Mesothelial cell of epicardium (in vitro differentiated cells): Measurements from ENCODE around the gene DCP1A. TPM values are rescaled to one million over a fixed set of nuclear protein-coding genes. Genes with fewer than 3 reads are reported as not detected.

Experiments
- DNase-seq, 2 experiments: peaks; one replicate each; pipeline ENCODE4 v3.0.0; 2021; ENCODE audit warnings: low spot score in 2 of 2; ENCODE audit not compliant: unreplicated experiment in 2 of 2
- H3K27ac Mint-ChIP-seq: 2 replicates; pipeline ENCODE4 v1.8.0; 2021; ENCODE audit warnings: mixed read lengths
- H3K27me3 Mint-ChIP-seq: 2 replicates; pipeline ENCODE4 v1.8.0; 2021; ENCODE audit warnings: low read depth, mixed read lengths
- H3K36me3 Mint-ChIP-seq: 2 replicates; pipeline ENCODE4 v1.8.0; 2021; ENCODE audit warnings: mixed read lengths
- H3K4me1 Mint-ChIP-seq: 2 replicates; pipeline ENCODE4 v1.8.0; 2021; ENCODE audit warnings: mixed read lengths
- H3K4me3 Mint-ChIP-seq: 2 replicates; pipeline ENCODE4 v1.8.0; 2021; ENCODE audit warnings: mild to moderate bottlenecking, moderate library complexity, mixed read lengths
- H3K9me3 Mint-ChIP-seq: 2 replicates; pipeline ENCODE4 v1.8.0; 2021; ENCODE audit warnings: mixed read lengths
- total RNA-seq: library from RNA; stranded (reverse); gene quantifications from 3 replicates; pipeline ENCODE4 v1.2.1, GENCODE V29; 2021
- TF ChIP-seq, protein P1 (sequence below): fragments of 200-600 bp; sonication (generic); IDR thresholded peaks from one replicate; pipeline ENCODE4 v1.5.0; 2021; ENCODE audit warnings: antibody characterized with exemption; ENCODE audit not compliant: unreplicated experiment

DCP1A gene
- total RNA-seq, 1 donor from 2014 or later, result 38.8 TPM

DNA sequence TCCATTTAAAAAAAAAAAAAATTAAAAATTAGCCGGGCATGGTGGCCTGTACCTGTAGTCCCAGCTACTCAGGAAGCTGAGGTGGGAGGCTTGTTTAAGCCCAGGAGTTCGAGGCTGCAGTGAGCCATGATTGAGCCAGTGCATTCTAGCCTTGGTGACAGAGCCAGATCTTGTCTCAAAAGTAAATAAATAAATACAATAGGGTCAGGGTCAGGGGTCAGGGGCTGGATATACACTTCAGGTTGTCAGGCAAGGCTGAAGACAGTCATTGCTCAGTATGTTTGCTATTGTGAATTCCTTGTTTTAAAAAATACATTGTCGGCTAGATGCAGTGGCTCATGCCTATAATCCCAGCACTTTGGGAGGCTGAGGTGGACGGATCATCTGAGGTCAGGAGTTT lies 83.4 kb downstream of the DCP1A start:
- Mint-ChIP-seq H3K9me3 (no peaks in the 10 kb centered on the region), H3K27ac (no peak overlapping the region), H3K36me3 (no peaks in the 10 kb centered on the region), H3K4me3 (no peak overlapping the region), H3K27me3 (no peaks in the 10 kb centered on the region), H3K4me1 (peaks cover 12% of the 10 kb centered on the region)
- no peak for DNase-seq
- TF ChIP-seq, protein P1, sequence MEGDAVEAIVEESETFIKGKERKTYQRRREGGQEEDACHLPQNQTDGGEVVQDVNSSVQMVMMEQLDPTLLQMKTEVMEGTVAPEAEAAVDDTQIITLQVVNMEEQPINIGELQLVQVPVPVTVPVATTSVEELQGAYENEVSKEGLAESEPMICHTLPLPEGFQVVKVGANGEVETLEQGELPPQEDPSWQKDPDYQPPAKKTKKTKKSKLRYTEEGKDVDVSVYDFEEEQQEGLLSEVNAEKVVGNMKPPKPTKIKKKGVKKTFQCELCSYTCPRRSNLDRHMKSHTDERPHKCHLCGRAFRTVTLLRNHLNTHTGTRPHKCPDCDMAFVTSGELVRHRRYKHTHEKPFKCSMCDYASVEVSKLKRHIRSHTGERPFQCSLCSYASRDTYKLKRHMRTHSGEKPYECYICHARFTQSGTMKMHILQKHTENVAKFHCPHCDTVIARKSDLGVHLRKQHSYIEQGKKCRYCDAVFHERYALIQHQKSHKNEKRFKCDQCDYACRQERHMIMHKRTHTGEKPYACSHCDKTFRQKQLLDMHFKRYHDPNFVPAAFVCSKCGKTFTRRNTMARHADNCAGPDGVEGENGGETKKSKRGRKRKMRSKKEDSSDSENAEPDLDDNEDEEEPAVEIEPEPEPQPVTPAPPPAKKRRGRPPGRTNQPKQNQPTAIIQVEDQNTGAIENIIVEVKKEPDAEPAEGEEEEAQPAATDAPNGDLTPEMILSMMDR, result no peak

DNA sequence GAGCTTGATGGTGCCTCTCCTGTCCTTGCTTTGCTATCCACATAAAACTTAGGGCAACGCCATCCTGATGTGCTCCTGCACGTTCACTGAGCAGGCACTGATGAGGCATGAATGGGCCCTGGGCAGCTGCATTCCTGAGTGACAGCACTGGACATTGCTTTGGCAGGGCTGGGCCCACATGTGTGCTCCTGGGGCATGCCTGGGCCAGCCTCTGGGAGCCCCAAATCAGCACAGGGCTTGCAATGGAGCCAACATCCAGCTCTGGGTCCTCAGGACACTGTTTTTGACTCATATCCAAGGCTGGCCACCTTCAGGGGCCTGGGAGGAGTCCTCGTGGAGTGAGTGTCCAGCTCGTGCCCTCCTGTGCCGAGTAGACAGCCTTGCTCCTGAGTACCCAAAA lies 85.6 kb downstream of the DCP1A start:
- H3K4me3 Mint-ChIP-seq, result no peak overlapping the region
- no peaks in the 10 kb centered on the region for H3K9me3 Mint-ChIP-seq
- H3K27me3 Mint-ChIP-seq, result no peaks in the 10 kb centered on the region
- no peak for DNase-seq
- no peak overlapping the region for H3K27ac Mint-ChIP-seq
- H3K4me1 Mint-ChIP-seq, result peaks cover 17% of the 10 kb centered on the region
- no peaks in the 10 kb centered on the region for H3K36me3 Mint-ChIP-seq
- TF ChIP-seq, protein P1, result no peak

DNA sequence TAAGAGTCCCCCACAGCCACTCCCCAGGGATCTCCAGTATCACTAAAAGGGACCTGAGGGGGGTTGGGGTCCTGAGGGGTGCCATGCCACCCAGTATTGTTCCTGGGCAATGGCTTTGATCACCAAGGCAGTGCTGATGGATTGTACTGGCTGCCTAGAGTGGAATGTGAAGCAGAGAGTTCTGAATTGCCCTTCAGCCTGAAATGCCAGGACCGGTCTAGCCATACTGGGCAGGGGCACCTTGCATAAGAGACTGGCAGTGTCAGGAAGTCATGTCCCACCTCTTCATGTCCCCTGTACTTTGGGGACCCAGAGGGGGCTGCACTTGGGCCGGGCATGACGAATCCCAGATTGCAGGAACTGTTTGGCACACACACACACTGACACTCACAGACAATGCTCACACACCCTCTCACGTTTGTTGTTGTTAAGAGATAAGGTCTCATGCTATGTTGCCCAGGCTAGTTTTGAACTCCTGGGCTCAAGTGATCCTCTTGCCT lies 87.0 kb downstream of the DCP1A start:
- no peaks in the 10 kb centered on the region for H3K36me3 Mint-ChIP-seq
- no peak for DNase-seq
- H3K4me3 Mint-ChIP-seq, result no peak overlapping the region
- H3K27ac Mint-ChIP-seq, result no peak overlapping the region
- H3K9me3 Mint-ChIP-seq, result no peaks in the 10 kb centered on the region
- no peaks in the 10 kb centered on the region for H3K27me3 Mint-ChIP-seq
- peaks cover 13% of the 10 kb centered on the region for H3K4me1 Mint-ChIP-seq
- TF ChIP-seq, protein P1, result no peak

DNA sequence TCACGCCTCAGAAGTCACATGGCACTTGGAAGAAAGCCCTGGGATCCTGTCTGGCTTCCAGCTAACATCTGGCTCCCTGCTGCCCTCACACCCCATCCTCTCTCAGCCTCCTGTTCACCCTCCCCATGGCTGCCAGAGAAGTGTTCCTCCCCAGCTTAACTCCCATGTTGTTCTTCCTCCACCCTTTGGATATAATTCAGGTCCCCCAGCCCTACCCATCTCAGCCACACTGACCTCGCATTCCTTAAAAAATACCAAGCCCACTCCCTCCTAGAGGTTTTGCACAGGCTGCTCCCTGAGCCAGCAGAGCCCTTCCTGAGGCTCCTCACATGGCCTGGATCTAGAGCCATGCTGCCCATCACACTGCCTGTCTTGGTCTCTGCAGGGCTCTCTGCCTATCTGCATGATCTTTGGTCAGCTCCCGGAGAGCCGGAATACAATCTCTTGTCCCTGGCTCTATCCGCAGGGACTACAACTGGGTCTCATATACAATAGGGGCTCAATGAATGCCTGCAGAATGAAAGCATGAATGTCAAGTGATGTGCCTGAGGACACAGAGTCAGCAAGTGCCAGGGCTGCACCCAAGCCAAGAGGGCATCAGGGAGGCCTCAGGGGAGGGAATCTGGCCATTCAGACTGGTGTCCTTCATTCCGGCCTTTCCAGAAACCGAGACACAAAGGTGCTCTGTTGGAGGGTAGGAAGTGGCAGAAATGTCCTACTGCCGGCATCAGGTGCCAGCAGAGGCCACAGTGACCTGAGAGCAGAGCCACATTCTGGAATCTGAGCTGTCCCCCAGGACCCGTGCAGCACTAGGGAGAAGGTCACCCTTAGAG lies 87.7 kb downstream of the DCP1A start:
- TF ChIP-seq, protein P1, result no peak
- Mint-ChIP-seq H3K27me3 (no peaks in the 10 kb centered on the region), H3K9me3 (no peaks in the 10 kb centered on the region), H3K36me3 (no peaks in the 10 kb centered on the region), H3K4me3 (no peak overlapping the region), H3K4me1 (peaks cover 15% of the 10 kb centered on the region), H3K27ac (peak overlapping the region; percentile 3)
- DNase-seq, result no peak

DNA sequence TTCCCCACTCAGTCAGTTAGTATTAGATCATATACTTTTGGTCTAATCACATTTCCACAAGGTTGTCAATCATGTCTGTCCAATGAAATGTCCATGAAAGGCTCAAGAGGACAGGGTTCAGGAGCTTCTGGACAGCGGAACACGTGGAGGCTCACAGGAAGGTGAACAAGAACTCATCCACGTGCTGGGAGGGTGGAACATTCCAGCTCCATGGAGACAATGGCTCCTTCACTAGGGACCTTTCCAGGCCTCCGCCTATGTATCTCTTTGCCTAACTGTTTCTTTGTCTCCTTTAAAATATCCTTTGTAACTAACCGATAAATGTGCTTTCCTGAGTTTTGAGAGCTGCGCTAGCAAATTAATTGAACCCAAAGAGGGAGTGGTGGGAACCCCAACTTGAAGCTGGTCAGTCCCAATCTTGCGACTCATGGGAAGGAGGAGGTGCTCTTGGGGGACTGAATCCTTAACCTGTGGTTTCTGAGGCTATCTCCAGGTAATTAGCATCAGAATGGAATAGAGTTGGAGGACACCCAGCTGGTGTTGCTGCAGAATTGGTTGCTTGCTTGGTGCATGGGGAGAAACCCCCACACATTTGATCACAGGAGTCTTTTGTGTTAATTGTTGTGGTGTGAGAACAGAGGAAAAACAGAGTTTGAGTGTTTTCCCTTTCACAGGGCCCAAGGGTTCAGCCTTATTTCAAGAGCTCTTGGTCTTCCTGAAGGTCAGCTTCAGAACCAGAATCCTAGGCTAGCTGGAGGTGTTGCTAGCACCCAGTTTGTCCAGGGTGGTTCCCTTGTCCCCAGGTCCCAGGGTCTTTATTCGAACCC lies 88.5 kb downstream of the DCP1A start:
- Mint-ChIP-seq H3K4me1 (peaks cover 23% of the 10 kb centered on the region), H3K27ac (no peak overlapping the region), H3K4me3 (no peak overlapping the region), H3K9me3 (no peaks in the 10 kb centered on the region), H3K36me3 (no peaks in the 10 kb centered on the region), H3K27me3 (no peaks in the 10 kb centered on the region)
- no peak for DNase-seq
- TF ChIP-seq, protein P1, result no peak
